ENCODE measurements around the gene UBE2Z. TPM values are rescaled to one million over a fixed set of nuclear protein-coding genes. Genes with fewer than 3 reads are reported as not detected.
A peak's percentile ranks its signal among the peaks of the same experiment; 100 is the strongest.

UBE2Z gene
- total RNA-seq, 2 donors from 2014 or later, result 90.2 to 99.0 TPM

- peaks cover 20% of the 10 kb centered on the region for H3K4me1 Mint-ChIP-seq
- no peak overlapping the region for H3K27ac ChIP-seq (ENCODE audit: low read depth, low read length)
- no peak overlapping the region for H3K4me3 ChIP-seq (ENCODE audit: low read length)
- H3K9ac ChIP-seq (ENCODE audit: extremely low read depth, low read length, poor library complexity, severe bottlenecking), result no peak overlapping the region
- no peak for TF ChIP-seq CTCF (conservative IDR thresholded peaks at IDR 0.05)
- H3K9me3 ChIP-seq (ENCODE audit: control insufficient read depth, low read length), result no peaks in the 10 kb centered on the region
- no peaks in the 10 kb centered on the region for H3K36me3 ChIP-seq (ENCODE audit: control insufficient read depth, insufficient read depth, low read length)
- H3K4me3 Mint-ChIP-seq, result peak overlapping the region; percentile 25
- peaks cover 9% of the 10 kb centered on the region for H3K4me1 ChIP-seq (ENCODE audit: control insufficient read depth, insufficient read depth, low read length)
- H3K9me3 Mint-ChIP-seq, result no peaks in the 10 kb centered on the region
- H3K36me3 Mint-ChIP-seq (ENCODE audit: low read depth), result no peaks in the 10 kb centered on the region
- H3K27me3 Mint-ChIP-seq (ENCODE audit: insufficient read depth), result peaks cover 8% of the 10 kb centered on the region
- WGBS, 2 experiments (ENCODE audit: insufficient coverage in 1 of 2, insufficient read length in 1 of 2), result 41% methylated on average over 3 to 11 of the region's 11 CpGs
- no peaks in the 10 kb centered on the region for H3K27me3 ChIP-seq (ENCODE audit: control insufficient read depth, insufficient read depth, low read length, poor library complexity, severe bottlenecking)
- DNase-seq, result peak; percentile 82
- H3K27ac Mint-ChIP-seq, result peak overlapping the region; percentile 79
These were observed 52.8 kb downstream of the UBE2Z start for GRCh38 chr17:48960834-48961515.

GRCh38 chr17:48961516-48962233, 53.5 kb downstream of the UBE2Z start:
- peaks cover 9% of the 10 kb centered on the region for H3K4me1 ChIP-seq (ENCODE audit: control insufficient read depth, insufficient read depth, low read length)
- H3K9ac ChIP-seq (ENCODE audit: extremely low read depth, low read length, poor library complexity, severe bottlenecking), result no peak overlapping the region
- H3K4me3 ChIP-seq (ENCODE audit: low read length), result no peak overlapping the region
- 45 to 76% methylated on average over 3 to 9 of the region's 10 CpGs for WGBS, 2 experiments (ENCODE audit: insufficient coverage in 1 of 2, insufficient read length in 1 of 2)
- TF ChIP-seq CTCF (conservative IDR thresholded peaks at IDR 0.05), result no peak
- peak; percentile 93 for DNase-seq
- Mint-ChIP-seq H3K36me3 (ENCODE audit: low read depth) (no peaks in the 10 kb centered on the region), H3K27ac (peak overlapping the region; percentile 79), H3K4me1 (peaks cover 20% of the 10 kb centered on the region), H3K4me3 (peak overlapping the region; percentile 25), H3K27me3 (ENCODE audit: insufficient read depth) (peaks cover 8% of the 10 kb centered on the region), H3K9me3 (no peaks in the 10 kb centered on the region)
- H3K36me3 ChIP-seq (ENCODE audit: control insufficient read depth, insufficient read depth, low read length), result no peaks in the 10 kb centered on the region
- H3K27me3 ChIP-seq (ENCODE audit: control insufficient read depth, insufficient read depth, low read length, poor library complexity, severe bottlenecking), result no peaks in the 10 kb centered on the region
- no peaks in the 10 kb centered on the region for H3K9me3 ChIP-seq (ENCODE audit: control insufficient read depth, low read length)
- H3K27ac ChIP-seq (ENCODE audit: low read depth, low read length), result no peak overlapping the region

- H3K36me3 Mint-ChIP-seq (ENCODE audit: low read depth), result no peaks in the 10 kb centered on the region
- no peaks in the 10 kb centered on the region for H3K9me3 Mint-ChIP-seq
- no peak for TF ChIP-seq CTCF (conservative IDR thresholded peaks at IDR 0.05)
- Histone ChIP-seq H3K27me3 (ENCODE audit: control insufficient read depth, insufficient read depth, low read length, poor library complexity, severe bottlenecking) (no peaks in the 10 kb centered on the region), H3K27ac (ENCODE audit: low read depth, low read length) (no peak overlapping the region), H3K4me1 (ENCODE audit: control insufficient read depth, insufficient read depth, low read length) (peaks cover 7% of the 10 kb centered on the region), H3K9me3 (ENCODE audit: control insufficient read depth, low read length) (no peaks in the 10 kb centered on the region), H3K36me3 (ENCODE audit: control insufficient read depth, insufficient read depth, low read length) (no peaks in the 10 kb centered on the region), H3K4me3 (ENCODE audit: low read length) (no peak overlapping the region), H3K9ac (ENCODE audit: extremely low read depth, low read length, poor library complexity, severe bottlenecking) (no peak overlapping the region)
- peaks cover 35% of the 10 kb centered on the region for H3K4me1 Mint-ChIP-seq
- 65 to 71% methylated on average over 3 to 4 of the region's 4 CpGs for WGBS, 2 experiments (ENCODE audit: insufficient coverage in 1 of 2, insufficient read length in 1 of 2)
- H3K27ac Mint-ChIP-seq, result no peak overlapping the region
- DNase-seq, result no peak
- no peak overlapping the region for H3K4me3 Mint-ChIP-seq
- H3K27me3 Mint-ChIP-seq (ENCODE audit: insufficient read depth), result peaks cover 2% of the 10 kb centered on the region
These were observed 62.0 kb downstream of the UBE2Z start for GRCh38 chr17:48970224-48970623.

All from endodermal cell (in vitro differentiated cells).